Lower leg skin (tissue), 4 donors: ENCODE measurements around the gene TNIK. TPM values are rescaled to one million over a fixed set of nuclear protein-coding genes. Genes with fewer than 3 reads are reported as not detected.

ENCODE experiments used
- DNase-seq, 2 donors: peaks; one replicate each; pipeline ENCODE4 v3.0.0-alpha.2; 2019; ENCODE audit warnings: low spot score in 2 of 2
- H3K4me3 ChIP-seq: fragments of 200-600 bp; sonication (generic); 2 replicates; pipeline ENCODE4 v1.5.1; 2017; ENCODE audit warnings: mild to moderate bottlenecking, low read depth; ENCODE audit not compliant: poor library complexity, severe bottlenecking
- POLR2A ChIP-seq, 2 donors: fragments of 450-650 bp; IDR thresholded peaks; one replicate each; pipeline ENCODE4 v1.6.1; 2016 to 2017; ENCODE audit warnings: antibody characterized with exemption in 2 of 2, mild to moderate bottlenecking in 1 of 2, moderate library complexity in 1 of 2
- WGBS, 2 donors: methylation state at CpG; one replicate each; pipeline ENCODE4 v1.1.5; 2018; 5-methylcytosine and 5-hydroxymethylcytosine counted together
- intact Hi-C: fragments of 100-400 bp; cut with DNase I; formaldehyde crosslinking; loops from one replicate; pipeline ENCODE4 v1.15.0; 2023; ENCODE audit warnings: low total_unique reads
- total RNA-seq, 4 donors: library from RNA; depleted of rRNA; stranded (reverse); fragments of >200 nt; gene quantifications; one replicate each; pipeline ENCODE4 v1.1.0, GENCODE V29; 2016
- TF ChIP-seq, protein P1 (sequence below), 3 donors: fragments of 450-650 bp; IDR thresholded peaks; one replicate each; pipeline ENCODE4 v1.5.1; 2016; ENCODE audit warnings: antibody characterized with exemption in 3 of 3, mild to moderate bottlenecking in 3 of 3, moderate library complexity in 2 of 3

TNIK gene
- total RNA-seq, 4 donors from 2014 or later, result 0.72 to 4.7 (median 2.4) TPM

- no peak overlapping the region for H3K4me3 ChIP-seq
- WGBS, 2 donors, result 93 to 97% methylated on average over 3 of the region's 3 CpGs
These were observed 283.1 kb downstream of the TNIK start for GRCh38 chr3:171177056-171177455.

DNA sequence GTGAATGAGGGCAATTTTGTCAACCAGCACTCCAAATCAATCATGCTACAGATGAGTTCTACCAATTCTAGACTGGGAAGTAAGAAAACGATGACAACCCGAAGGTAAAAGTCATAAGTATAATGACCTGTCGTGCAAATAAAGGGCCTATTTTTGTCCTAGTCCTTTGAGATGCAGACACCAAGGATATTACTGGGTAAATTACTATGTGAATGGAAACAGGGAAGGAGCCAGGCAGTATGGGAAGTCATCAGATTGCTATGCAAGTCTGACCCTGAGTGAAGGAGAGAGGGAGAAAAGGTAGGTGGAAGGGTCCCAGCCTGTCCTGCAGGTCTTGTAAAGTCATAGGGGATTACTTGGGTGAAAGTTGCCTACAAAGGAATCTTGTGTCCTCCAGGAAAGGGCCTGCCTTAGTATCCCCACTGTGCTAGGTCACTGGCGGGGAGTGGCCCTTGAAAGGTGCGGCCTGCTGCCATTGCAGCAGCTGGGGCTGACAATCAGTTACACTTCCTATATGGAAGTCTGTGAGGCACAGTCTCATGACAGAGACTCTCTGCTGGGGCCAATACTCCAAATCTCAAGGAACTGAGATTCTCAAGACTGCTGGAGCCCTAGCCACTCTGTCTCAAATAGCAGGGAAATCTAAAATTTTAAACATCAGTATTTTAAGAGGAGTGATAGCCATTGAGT lies 283.8 kb downstream of the TNIK start:
- 86 to 91% methylated on average over 5 of the region's 5 CpGs for WGBS, 2 donors
- DNase-seq, result no peak
- H3K4me3 ChIP-seq, result no peak overlapping the region
- TF ChIP-seq, protein P1, sequence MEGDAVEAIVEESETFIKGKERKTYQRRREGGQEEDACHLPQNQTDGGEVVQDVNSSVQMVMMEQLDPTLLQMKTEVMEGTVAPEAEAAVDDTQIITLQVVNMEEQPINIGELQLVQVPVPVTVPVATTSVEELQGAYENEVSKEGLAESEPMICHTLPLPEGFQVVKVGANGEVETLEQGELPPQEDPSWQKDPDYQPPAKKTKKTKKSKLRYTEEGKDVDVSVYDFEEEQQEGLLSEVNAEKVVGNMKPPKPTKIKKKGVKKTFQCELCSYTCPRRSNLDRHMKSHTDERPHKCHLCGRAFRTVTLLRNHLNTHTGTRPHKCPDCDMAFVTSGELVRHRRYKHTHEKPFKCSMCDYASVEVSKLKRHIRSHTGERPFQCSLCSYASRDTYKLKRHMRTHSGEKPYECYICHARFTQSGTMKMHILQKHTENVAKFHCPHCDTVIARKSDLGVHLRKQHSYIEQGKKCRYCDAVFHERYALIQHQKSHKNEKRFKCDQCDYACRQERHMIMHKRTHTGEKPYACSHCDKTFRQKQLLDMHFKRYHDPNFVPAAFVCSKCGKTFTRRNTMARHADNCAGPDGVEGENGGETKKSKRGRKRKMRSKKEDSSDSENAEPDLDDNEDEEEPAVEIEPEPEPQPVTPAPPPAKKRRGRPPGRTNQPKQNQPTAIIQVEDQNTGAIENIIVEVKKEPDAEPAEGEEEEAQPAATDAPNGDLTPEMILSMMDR (IDR thresholded peaks at IDR 0.05), result no peak
- no peak for TF ChIP-seq POLR2A (IDR thresholded peaks at IDR 0.05)
- intact Hi-C loops, result no loop called here

More at GRCh38 chr3:171177056-171177455, 283.1 kb downstream of the TNIK start:
- no peak for TF ChIP-seq POLR2A (IDR thresholded peaks at IDR 0.05)
- TF ChIP-seq, protein P1 (IDR thresholded peaks at IDR 0.05), result no peak
- intact Hi-C loops, result no loop called here
- DNase-seq, result no peak

- no peak for DNase-seq
- TF ChIP-seq POLR2A (IDR thresholded peaks at IDR 0.05), result no peak
- TF ChIP-seq, protein P1 (IDR thresholded peaks at IDR 0.05), result no peak
- intact Hi-C loops, result no loop called here
- H3K4me3 ChIP-seq, result no peak overlapping the region
- WGBS, 2 donors, result 47 to 52% methylated on average over 7 of the region's 7 CpGs
These were observed 284.4 kb downstream of the TNIK start for GRCh38 chr3:171175741-171176234.

GRCh38 chr3:171173736-171174135 lies 286.5 kb downstream of the TNIK start:
- DNase-seq, result peak in 1 of 2 donors; percentile 30
- 79 to 91% methylated on average over 6 of the region's 6 CpGs for WGBS, 2 donors
- intact Hi-C loops, result no loop called here
- no peak overlapping the region for H3K4me3 ChIP-seq
- TF ChIP-seq, protein P1 (IDR thresholded peaks at IDR 0.05), result no peak
- no peak for TF ChIP-seq POLR2A (IDR thresholded peaks at IDR 0.05)

GRCh38 chr3:171172070-171172469 lies 288.1 kb downstream of the TNIK start:
- DNase-seq, result no peak
- H3K4me3 ChIP-seq, result no peak overlapping the region
- TF ChIP-seq POLR2A (IDR thresholded peaks at IDR 0.05), result no peak
- TF ChIP-seq, protein P1 (IDR thresholded peaks at IDR 0.05), result no peak
- 78 to 85% methylated on average over 4 of the region's 4 CpGs for WGBS, 2 donors
- intact Hi-C loops, result no loop called here
